ENCODE results near the gene DNAH6.

DNA sequence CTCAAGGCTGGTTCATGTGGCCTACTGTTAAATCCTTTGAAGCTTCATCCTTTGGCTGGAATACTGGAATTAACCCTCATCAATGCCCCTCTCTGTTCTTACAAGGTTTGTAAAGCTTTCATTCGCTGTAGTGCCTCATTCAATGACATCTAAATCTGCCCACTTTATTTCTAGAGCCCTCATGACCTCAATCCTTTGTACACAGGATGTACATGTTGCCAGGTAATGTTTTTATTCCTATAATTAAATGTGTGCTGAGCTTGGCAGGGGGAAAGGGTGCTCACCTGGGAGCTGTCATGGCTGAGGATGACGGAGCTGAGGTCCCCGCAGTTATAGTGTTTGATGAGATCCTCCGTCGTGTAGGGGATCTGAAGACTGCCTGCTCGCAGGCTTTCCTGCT lies 325.3 kb downstream of the DNAH6 start:
- TF ChIP-seq EZH2phosphoT487 (IDR thresholded peaks at IDR 0.05; ENCODE audit: low read depth): no peak
- TF ChIP-seq, protein P1, sequence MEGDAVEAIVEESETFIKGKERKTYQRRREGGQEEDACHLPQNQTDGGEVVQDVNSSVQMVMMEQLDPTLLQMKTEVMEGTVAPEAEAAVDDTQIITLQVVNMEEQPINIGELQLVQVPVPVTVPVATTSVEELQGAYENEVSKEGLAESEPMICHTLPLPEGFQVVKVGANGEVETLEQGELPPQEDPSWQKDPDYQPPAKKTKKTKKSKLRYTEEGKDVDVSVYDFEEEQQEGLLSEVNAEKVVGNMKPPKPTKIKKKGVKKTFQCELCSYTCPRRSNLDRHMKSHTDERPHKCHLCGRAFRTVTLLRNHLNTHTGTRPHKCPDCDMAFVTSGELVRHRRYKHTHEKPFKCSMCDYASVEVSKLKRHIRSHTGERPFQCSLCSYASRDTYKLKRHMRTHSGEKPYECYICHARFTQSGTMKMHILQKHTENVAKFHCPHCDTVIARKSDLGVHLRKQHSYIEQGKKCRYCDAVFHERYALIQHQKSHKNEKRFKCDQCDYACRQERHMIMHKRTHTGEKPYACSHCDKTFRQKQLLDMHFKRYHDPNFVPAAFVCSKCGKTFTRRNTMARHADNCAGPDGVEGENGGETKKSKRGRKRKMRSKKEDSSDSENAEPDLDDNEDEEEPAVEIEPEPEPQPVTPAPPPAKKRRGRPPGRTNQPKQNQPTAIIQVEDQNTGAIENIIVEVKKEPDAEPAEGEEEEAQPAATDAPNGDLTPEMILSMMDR (IDR thresholded peaks at IDR 0.05; ENCODE audit: low read depth, low read length): no peak

All from OCI-LY3 (cell line).